Measurements from ENCODE around the gene UBR4.

The UBR4 gene

GRCh38 chr1:19205845-19206244, 4.2 kb downstream of the UBR4 start:
- Histone ChIP-seq H3K27ac (ENCODE audit: low read depth, low read length) (no peak overlapping the region), H3K4me1 (ENCODE audit: control insufficient read depth, low read length) (peaks cover 22% of the 10 kb centered on the region), H3K36me3 (ENCODE audit: control insufficient read depth, low read length) (peaks cover 27% of the 10 kb centered on the region), H3K9me2 (replicated peaks; ENCODE audit: control insufficient read depth, low read length) (no peaks in the 10 kb centered on the region), H3F3A (ENCODE audit: control insufficient read depth, insufficient read depth) (no peaks in the 10 kb centered on the region), H3K4me3 (ENCODE audit: low read length) (no peak overlapping the region), H3K27me3 (ENCODE audit: control insufficient read depth, low read length) (no peaks in the 10 kb centered on the region), H3K9me3 (ENCODE audit: control insufficient read depth, insufficient read depth, low read length) (no peaks in the 10 kb centered on the region), H3K4me2 (ENCODE audit: low read length) (no peak overlapping the region), H4K20me1 (ENCODE audit: control insufficient read depth, insufficient read depth, low read depth, low read length) (peaks cover 26% of the 10 kb centered on the region), H3K79me2 (ENCODE audit: control insufficient read depth, low read length) (peaks cover 98% of the 10 kb centered on the region)
- no peak for TF ChIP-seq CTCF (IDR thresholded peaks at IDR 0.05; ENCODE audit: low read depth, low read length, poor library complexity, severe bottlenecking)
- TF ChIP-seq EZH2phosphoT487 (IDR thresholded peaks at IDR 0.05; ENCODE audit: borderline replicate concordance, low read length), result no peak

GRCh38 chr1:19205403-19205802, 4.7 kb downstream of the UBR4 start:
- Histone ChIP-seq H3K4me1 (ENCODE audit: control insufficient read depth, low read length) (peaks cover 22% of the 10 kb centered on the region), H3K9me2 (replicated peaks; ENCODE audit: control insufficient read depth, low read length) (no peaks in the 10 kb centered on the region), H4K20me1 (ENCODE audit: control insufficient read depth, insufficient read depth, low read depth, low read length) (peaks cover 26% of the 10 kb centered on the region), H3K9me3 (ENCODE audit: control insufficient read depth, insufficient read depth, low read length) (no peaks in the 10 kb centered on the region), H3K4me3 (ENCODE audit: low read length) (no peak overlapping the region), H3K27ac (ENCODE audit: low read depth, low read length) (no peak overlapping the region), H3K36me3 (ENCODE audit: control insufficient read depth, low read length) (peaks cover 25% of the 10 kb centered on the region), H3K27me3 (ENCODE audit: control insufficient read depth, low read length) (no peaks in the 10 kb centered on the region), H3F3A (ENCODE audit: control insufficient read depth, insufficient read depth) (no peaks in the 10 kb centered on the region), H3K79me2 (ENCODE audit: control insufficient read depth, low read length) (peaks cover 97% of the 10 kb centered on the region), H3K4me2 (ENCODE audit: low read length) (no peak overlapping the region)
- TF ChIP-seq EZH2phosphoT487 (IDR thresholded peaks at IDR 0.05; ENCODE audit: borderline replicate concordance, low read length) (no peak), CTCF (IDR thresholded peaks at IDR 0.05; ENCODE audit: low read depth, low read length, poor library complexity, severe bottlenecking) (no peak)

- peaks cover 26% of the 10 kb centered on the region for H4K20me1 ChIP-seq (ENCODE audit: control insufficient read depth, insufficient read depth, low read depth, low read length)
- H3K79me2 ChIP-seq (ENCODE audit: control insufficient read depth, low read length), result peaks cover 97% of the 10 kb centered on the region
- TF ChIP-seq CTCF (IDR thresholded peaks at IDR 0.05; ENCODE audit: low read depth, low read length, poor library complexity, severe bottlenecking), result no peak
- TF ChIP-seq EZH2phosphoT487 (IDR thresholded peaks at IDR 0.05; ENCODE audit: borderline replicate concordance, low read length), result no peak
- H3K9me2 ChIP-seq (replicated peaks; ENCODE audit: control insufficient read depth, low read length), result no peaks in the 10 kb centered on the region
- H3K4me1 ChIP-seq (ENCODE audit: control insufficient read depth, low read length), result peaks cover 22% of the 10 kb centered on the region
- H3K4me2 ChIP-seq (ENCODE audit: low read length), result no peak overlapping the region
- no peaks in the 10 kb centered on the region for H3K9me3 ChIP-seq (ENCODE audit: control insufficient read depth, insufficient read depth, low read length)
- H3K4me3 ChIP-seq (ENCODE audit: low read length), result no peak overlapping the region
- no peaks in the 10 kb centered on the region for H3F3A ChIP-seq (ENCODE audit: control insufficient read depth, insufficient read depth)
- H3K27me3 ChIP-seq (ENCODE audit: control insufficient read depth, low read length), result no peaks in the 10 kb centered on the region
- H3K36me3 ChIP-seq (ENCODE audit: control insufficient read depth, low read length), result peaks cover 32% of the 10 kb centered on the region
- H3K27ac ChIP-seq (ENCODE audit: low read depth, low read length), result no peak overlapping the region
Observed at GRCh38 chr1:19204446-19205266, 5.4 kb downstream of the UBR4 start.

Measured in DOHH2 (cell line).